A549 (cell line): Measurements from ENCODE around the gene OTOG.

Source experiments
- BHLHE40 ChIP-seq: IDR thresholded peaks from 2 replicates; pipeline ENCODE4 v1.6.1; 2012; ENCODE audit warnings: low read depth, low read length, inconsistent platforms
- CHD2 ChIP-seq: fragments of 150-350 bp; IDR thresholded peaks from 2 replicates; pipeline ENCODE4 v1.6.1; 2014; ENCODE audit warnings: low read length; ENCODE audit not compliant: partially characterized antibody
- CTCF ChIP-seq: fragments of >200 bp; sonication (Bioruptor Twin); formaldehyde crosslinking; IDR thresholded peaks from 3 replicates; pipeline ENCODE4 v1.5.1; 2016
- ESRRA ChIP-seq: fragments of 150-350 bp; IDR thresholded peaks from 2 replicates; pipeline ENCODE4 v1.6.1; 2014; ENCODE audit warnings: mild to moderate bottlenecking, low read length, borderline replicate concordance
- JUN ChIP-seq, 2 experiments: fragments of >200 bp; sonication (Bioruptor Twin); formaldehyde crosslinking; IDR thresholded peaks; 2 replicates in 1 of 2; 3 replicates in 1 of 2; pipeline ENCODE4 v1.6.1; 2016 to 2017
- MAX ChIP-seq: IDR thresholded peaks from 2 replicates; pipeline ENCODE4 v1.6.1; 2012
- MYC ChIP-seq: IDR thresholded peaks from 2 replicates; pipeline ENCODE4 v1.6.1; 2012; ENCODE audit warnings: mild to moderate bottlenecking, inconsistent platforms, low read length, improper control_type of control experiment, borderline replicate concordance
- POLR2A ChIP-seq: IDR thresholded peaks from 2 replicates; pipeline ENCODE4 v1.6.1; 2012; ENCODE audit warnings: mild to moderate bottlenecking, low read length
- RCOR1 ChIP-seq: fragments of 150-350 bp; IDR thresholded peaks from 2 replicates; pipeline ENCODE4 v1.6.1; 2014; ENCODE audit warnings: antibody characterized with exemption, low read length, low read depth

GRCh38 chr11:17650127-17650911 is 103.3 kb downstream of the OTOG start:
- TF ChIP-seq RCOR1 (no peak), ESRRA (no peak), CHD2 (no peak), POLR2A (no peak), MAX (no peak), CTCF (no peak), JUN (IDR thresholded peaks at IDR 0.05) (no peak), BHLHE40 (no peak), MYC (no peak)
